H7 (cell line): Measurements from ENCODE around the gene TSPAN18. TPM values are rescaled to one million over a fixed set of nuclear protein-coding genes. Genes with fewer than 3 reads are reported as not detected.

Source experiments
- DNase-seq: peaks from one replicate; pipeline ENCODE4 v3.0.0; 2012
- H3K27me3 ChIP-seq: 2 replicates; pipeline ENCODE4 v1.6.0; 2011; ENCODE audit warnings: mild to moderate bottlenecking, low read length; ENCODE audit not compliant: control insufficient read depth, insufficient read depth
- H3K36me3 ChIP-seq: replicated peaks from 2 replicates; pipeline ENCODE4 v1.5.1; 2011; ENCODE audit warnings: low read length; ENCODE audit not compliant: control insufficient read depth, insufficient read depth
- H3K4me3 ChIP-seq: 2 replicates; pipeline ENCODE4 v1.5.1; 2011; ENCODE audit warnings: low read depth, mild to moderate bottlenecking, control low read depth, low read length, moderate library complexity; ENCODE audit not compliant: insufficient read depth
- total RNA-seq: library from RNA; depleted of rRNA; stranded (reverse); fragments of >200 nt; shearing (Covaris generic); gene quantifications from 2 replicates; pipeline ENCODE4 v1.2.3, GENCODE V29; 2014

The TSPAN18 gene
- total RNA-seq, 1 experiment from 2014 or later, result 25.7 TPM

DNA sequence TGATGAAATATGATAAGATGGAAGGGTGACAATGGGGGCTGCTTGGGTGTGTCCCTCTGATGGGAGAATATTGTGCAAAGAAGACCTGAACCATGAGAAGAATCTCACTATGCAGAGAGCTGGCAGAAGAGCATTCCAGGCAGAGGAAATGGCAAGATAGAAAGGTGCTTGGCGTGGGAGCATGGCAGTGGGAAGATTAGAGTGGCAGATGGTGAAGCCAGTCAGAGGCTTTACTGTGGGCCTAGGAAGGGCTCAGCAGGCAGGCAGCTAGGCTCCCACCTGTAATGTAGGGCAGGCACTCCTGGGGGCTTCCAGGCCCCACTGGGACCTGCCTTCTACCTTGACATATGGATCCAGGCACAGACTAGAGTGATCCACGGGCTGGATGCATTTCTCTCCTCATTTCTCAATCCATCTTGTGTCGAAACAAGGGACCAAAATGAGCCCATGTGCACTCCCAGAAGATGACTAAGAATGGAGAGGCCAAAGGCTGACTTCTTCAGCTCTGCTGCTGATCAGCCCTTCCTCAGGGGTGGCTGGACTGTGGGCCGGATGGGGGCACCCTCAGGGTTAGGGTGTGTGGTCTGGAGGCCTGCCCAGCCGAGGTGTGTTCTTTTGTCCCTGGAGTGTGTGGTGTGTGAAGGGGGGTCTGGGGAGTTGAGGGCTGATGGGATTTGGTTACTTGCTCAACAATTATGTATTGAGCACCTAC, 88.3 kb downstream of the TSPAN18 start:
- DNase-seq, result no peak

GRCh38 chr11:44815917-44816456, 89.2 kb downstream of the TSPAN18 start:
- DNase-seq, result no peak
- Histone ChIP-seq H3K27me3 (no peaks in the 10 kb centered on the region), H3K4me3 (no peak overlapping the region), H3K36me3 (no peaks in the 10 kb centered on the region)

More for the DNA sequence above, 88.3 kb downstream of the TSPAN18 start:
- Histone ChIP-seq H3K36me3 (no peaks in the 10 kb centered on the region), H3K27me3 (no peaks in the 10 kb centered on the region), H3K4me3 (no peak overlapping the region)

- H3K27me3 ChIP-seq, result no peaks in the 10 kb centered on the region
- no peaks in the 10 kb centered on the region for H3K36me3 ChIP-seq
- H3K4me3 ChIP-seq, result no peak overlapping the region
- no peak for DNase-seq
Observed at GRCh38 chr11:44816761-44817160, 90.0 kb downstream of the TSPAN18 start.

- no peaks in the 10 kb centered on the region for H3K36me3 ChIP-seq
- H3K4me3 ChIP-seq, result no peak overlapping the region
- H3K27me3 ChIP-seq, result no peaks in the 10 kb centered on the region
- no peak for DNase-seq
Observed at GRCh38 chr11:44817207-44817949, 90.6 kb downstream of the TSPAN18 start.

DNA sequence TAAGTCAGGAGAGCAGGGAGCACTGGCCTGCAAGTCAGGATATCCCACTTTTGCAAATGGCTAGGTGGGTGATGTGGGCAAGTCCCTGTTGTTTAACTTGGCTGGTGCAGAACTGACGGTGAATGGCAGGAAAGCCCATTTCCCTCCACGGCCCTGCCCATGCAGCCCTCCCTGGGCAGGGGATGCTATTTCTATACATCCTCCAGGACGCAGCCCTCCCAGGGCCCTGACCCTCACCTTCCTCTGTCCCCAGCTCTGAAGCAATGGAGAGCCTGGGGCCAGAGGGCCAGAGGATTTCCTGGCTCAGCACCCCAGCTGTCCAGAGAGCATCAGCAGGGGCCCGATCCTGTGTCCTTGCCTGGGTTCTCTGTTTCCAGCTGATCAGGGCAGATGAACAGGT, 91.3 kb downstream of the TSPAN18 start:
- no peaks in the 10 kb centered on the region for H3K27me3 ChIP-seq
- H3K36me3 ChIP-seq, result no peaks in the 10 kb centered on the region
- no peak for DNase-seq
- H3K4me3 ChIP-seq, result no peak overlapping the region

DNA sequence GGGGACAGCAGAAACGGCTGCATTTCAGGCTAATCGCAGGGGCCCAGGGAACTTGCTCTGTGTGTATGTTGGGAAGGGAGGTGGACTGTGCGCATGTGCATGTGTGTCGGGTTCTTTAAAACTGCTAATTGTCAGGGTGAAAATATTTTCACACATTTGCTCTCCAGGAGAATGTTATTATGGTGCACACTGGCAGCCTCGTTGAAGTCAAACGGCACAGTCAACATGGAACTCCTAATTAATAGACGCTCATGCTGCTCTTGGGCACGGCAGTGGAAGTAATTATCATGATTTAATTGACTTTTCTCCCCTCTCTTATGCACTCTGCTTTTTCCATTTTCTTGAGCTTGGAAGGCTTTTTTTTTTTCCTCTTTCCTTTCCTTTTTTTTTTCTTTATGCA, 92.6 kb downstream of the TSPAN18 start:
- DNase-seq, result no peak
- Histone ChIP-seq H3K27me3 (no peaks in the 10 kb centered on the region), H3K36me3 (no peaks in the 10 kb centered on the region), H3K4me3 (no peak overlapping the region)

DNA sequence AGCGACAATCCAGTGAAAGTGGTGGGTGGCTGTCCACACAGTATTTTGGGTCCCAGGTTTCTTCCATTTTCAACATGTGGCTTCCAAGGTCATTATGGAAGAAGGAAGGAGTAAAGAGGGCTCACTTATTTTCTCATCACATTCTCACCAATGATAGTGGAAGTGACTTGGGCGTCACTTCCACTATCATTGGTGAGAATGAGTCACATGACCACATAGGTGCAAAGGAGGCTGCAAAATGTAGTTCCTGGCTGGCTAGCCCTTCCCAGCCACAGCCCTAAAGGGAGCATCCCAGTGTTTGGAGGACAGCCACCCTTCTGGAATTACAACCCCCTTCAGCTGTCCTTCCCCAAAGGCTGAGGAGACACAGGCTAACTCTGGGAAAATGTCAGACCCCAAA, 95.6 kb downstream of the TSPAN18 start:
- no peak for DNase-seq
- H3K27me3 ChIP-seq, result no peaks in the 10 kb centered on the region
- H3K4me3 ChIP-seq, result no peak overlapping the region
- H3K36me3 ChIP-seq, result no peaks in the 10 kb centered on the region

DNA sequence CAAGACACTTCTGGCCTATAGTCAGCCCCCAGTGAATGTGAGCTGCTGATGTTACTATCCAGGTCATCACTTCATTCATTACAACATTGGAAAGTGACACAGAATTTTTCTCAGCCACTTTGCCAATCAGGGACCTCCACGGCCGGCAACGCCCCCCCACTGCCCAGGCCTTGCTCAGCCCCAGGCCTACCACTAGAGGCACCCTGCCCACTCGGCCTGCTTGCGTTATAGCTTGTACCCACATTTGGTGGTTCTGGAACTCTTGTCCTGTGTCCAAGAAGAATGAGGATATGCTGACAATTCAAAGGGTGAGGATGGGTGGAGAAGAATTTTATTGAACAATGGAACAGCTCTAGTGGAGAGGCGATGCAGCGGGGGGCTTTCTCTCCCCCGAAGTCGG, 96.2 kb downstream of the TSPAN18 start:
- DNase-seq, result peak; percentile 56
- H3K27me3 ChIP-seq, result no peaks in the 10 kb centered on the region
- no peaks in the 10 kb centered on the region for H3K36me3 ChIP-seq
- H3K4me3 ChIP-seq, result no peak overlapping the region

GRCh38 chr11:44823868-44824267, 97.1 kb downstream of the TSPAN18 start:
- no peaks in the 10 kb centered on the region for H3K36me3 ChIP-seq
- H3K27me3 ChIP-seq, result no peaks in the 10 kb centered on the region
- no peak overlapping the region for H3K4me3 ChIP-seq
- peak; percentile 75 for DNase-seq

DNA sequence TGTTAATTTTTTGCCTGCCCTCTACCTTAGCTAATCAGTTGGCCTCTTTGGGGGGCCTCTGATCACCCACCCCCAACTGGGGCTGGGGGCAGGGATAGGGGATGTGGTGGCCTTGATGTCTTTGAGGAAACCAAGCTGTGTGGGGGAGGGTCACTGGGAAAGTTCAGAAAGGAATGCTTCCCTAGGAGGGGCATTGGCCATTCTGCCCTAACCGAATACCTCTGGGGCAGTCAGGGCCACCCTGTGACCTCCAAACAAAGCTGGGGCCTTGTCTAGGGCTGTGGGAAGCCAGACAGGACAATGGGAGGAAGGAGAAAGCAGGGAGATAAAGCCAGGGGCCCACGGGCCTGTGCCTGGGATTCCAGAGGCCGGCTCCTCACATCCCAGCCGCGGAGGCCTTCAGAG, 97.5 kb downstream of the TSPAN18 start:
- H3K36me3 ChIP-seq, result no peaks in the 10 kb centered on the region
- H3K27me3 ChIP-seq, result no peaks in the 10 kb centered on the region
- no peak overlapping the region for H3K4me3 ChIP-seq
- peak; percentile 85 for DNase-seq

GRCh38 chr11:44825058-44825785, 98.5 kb downstream of the TSPAN18 start:
- no peak for DNase-seq
- Histone ChIP-seq H3K36me3 (no peaks in the 10 kb centered on the region), H3K4me3 (no peak overlapping the region), H3K27me3 (no peaks in the 10 kb centered on the region)

- no peak overlapping the region for H3K4me3 ChIP-seq
- no peak for DNase-seq
- H3K36me3 ChIP-seq, result no peaks in the 10 kb centered on the region
- no peaks in the 10 kb centered on the region for H3K27me3 ChIP-seq
Observed at GRCh38 chr11:44826922-44827643, 100.3 kb downstream of the TSPAN18 start.

GRCh38 chr11:44828296-44828695, 101.5 kb downstream of the TSPAN18 start:
- no peaks in the 10 kb centered on the region for H3K36me3 ChIP-seq
- H3K4me3 ChIP-seq, result no peak overlapping the region
- no peak for DNase-seq
- no peaks in the 10 kb centered on the region for H3K27me3 ChIP-seq

GRCh38 chr11:44829838-44830237, 103.1 kb downstream of the TSPAN18 start:
- Histone ChIP-seq H3K36me3 (no peaks in the 10 kb centered on the region), H3K27me3 (no peaks in the 10 kb centered on the region), H3K4me3 (no peak overlapping the region)
- DNase-seq, result no peak
